Activated CD8-positive, alpha-beta memory T cell treated with anti-CD3 and anti-CD28 coated beads for 48 hours (primary cell): ENCODE measurements around the gene FPR3.
A peak's percentile ranks its signal among the peaks of the same experiment; 100 is the strongest.
"Not testable (repeated sequence)": the region's sequence is repeated elsewhere in the genome, so short reads cannot be mapped to it uniquely, and the experiment has no call there.

Experiments used
- DNase-seq, 3 experiments: peaks; one replicate each; pipeline ENCODE4 v3.0.0-alpha.2; 2020; ENCODE audit warnings: low read depth in 2 of 3, low spot score in 2 of 3

Gene FPR3, protein sequence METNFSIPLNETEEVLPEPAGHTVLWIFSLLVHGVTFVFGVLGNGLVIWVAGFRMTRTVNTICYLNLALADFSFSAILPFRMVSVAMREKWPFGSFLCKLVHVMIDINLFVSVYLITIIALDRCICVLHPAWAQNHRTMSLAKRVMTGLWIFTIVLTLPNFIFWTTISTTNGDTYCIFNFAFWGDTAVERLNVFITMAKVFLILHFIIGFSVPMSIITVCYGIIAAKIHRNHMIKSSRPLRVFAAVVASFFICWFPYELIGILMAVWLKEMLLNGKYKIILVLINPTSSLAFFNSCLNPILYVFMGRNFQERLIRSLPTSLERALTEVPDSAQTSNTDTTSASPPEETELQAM

DNA sequence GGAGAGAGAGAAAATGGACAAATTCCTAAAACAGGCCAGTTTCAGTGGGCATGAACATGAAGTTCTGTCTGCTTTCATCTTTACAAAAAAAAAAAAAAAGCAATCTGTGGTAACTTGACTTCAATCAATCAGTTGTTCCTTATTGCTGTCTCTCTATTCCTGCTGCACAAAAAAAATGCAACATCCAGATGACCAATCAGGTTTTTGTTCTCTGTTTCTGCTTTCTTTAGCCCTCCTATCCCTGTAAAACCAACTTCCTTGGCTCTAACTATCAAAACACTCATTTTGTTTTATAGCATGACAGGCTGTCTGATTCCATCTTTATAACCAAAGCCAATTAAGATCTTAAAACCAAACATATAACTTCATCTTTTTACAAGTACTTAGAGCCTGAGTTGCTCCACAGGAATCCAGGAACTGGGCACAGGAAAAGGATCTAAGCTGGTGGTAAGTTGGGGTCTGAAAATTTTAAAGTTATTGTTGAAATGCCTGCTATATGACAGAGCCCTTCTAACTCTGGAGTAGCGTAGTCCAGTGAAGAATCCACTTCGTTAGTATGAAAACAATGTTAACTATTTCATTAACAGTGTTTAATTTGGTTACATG lies at the start of gene FPR3:
TSS of gene FPR3 (plus strand) at position 273 of the 606 bp plus-strand sequence. CDS start 28,592 bp downstream, outside the sequence.
- DNase-seq = no peak

GRCh38 chr19:51746731-51747130 lies 48.2 kb upstream of the FPR3 start:
- DNase-seq = no peak

DNA sequence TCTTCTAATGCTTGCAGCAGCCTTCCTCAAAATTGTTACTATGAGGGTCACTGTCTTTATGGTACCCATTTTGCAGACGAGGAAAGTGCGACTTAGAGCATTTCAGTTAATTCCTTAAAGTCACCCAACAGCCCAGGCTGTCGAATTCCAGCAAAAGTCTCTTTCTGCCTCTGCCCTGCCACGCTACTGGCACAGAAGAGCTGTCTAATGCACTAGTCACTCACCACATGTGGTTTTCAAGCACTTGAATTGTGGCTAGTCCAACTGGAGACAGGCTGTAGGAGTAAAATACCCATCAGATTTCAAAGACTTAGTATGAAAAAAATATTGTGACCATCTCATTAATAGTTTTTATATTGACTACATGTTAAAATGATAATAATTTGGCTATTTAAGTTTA lies 45.0 kb upstream of the FPR3 start:
- no peak for DNase-seq

DNA sequence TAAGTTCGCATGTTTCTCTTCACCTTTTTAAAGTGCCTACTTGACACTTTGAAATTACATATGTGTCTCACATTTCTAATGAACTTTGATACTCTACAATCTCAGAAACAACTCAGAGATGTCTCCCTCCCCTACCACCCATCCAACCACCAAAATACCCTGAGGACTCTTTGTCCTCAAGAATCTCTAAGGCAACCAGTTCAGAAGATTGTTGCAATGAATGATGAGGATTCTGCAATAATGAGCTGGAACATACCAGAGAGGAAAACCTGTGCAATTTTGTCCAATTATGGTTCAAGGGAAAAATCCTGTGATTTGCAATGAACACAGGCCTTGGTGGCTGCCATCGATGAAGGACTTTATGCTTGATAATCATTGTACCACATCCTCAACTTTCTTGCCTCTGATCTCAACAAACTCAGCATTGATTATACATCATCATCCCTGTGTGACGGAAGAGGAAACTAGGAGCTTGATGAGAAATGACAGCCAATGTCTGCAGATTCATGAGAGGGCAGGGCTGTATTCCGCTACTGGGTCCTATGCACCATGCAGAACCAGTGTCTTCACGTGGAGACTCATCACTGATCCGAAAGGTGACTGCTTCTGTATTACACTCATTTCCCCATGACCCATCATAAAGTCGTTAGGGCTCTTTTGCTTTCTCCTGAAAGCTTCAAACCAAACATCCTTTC lies 44.4 kb upstream of the FPR3 start:
- DNase-seq = no peak

GRCh38 chr19:51751655-51752054 lies 43.3 kb upstream of the FPR3 start, which contains the start of gene FPR1:
Gene FPR1, minus strand, starts transcription at chr19:51751878. Its CDS starts 4,884 bp downstream, at chr19:51746994.
- no peak for DNase-seq

DNA sequence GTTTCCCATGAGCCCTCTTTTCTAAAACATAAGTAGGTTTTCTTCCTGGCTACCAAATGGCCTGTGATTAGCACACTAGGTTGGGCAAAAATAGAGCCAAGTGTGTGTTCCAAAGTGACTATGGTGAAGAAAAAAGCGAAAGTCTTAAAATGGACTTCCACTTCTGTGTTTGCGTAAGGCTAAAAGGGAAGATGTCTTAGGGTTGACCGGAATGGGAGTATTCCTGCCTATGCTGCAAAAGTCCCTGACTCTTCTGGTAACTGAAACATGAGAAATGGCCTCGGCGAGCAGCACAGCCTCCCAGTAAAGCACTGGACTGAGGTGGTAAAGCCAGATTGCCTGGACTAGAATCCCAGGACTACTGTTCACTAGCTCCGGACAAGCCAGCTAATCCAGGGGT lies 40.8 kb upstream of the FPR3 start:
- DNase-seq = no peak

GRCh38 chr19:51754770-51755169 lies 40.2 kb upstream of the FPR3 start:
- no peak for DNase-seq

- DNase-seq = no peak
Measured at GRCh38 chr19:51755571-51755970, 39.4 kb upstream of the FPR3 start.

DNA sequence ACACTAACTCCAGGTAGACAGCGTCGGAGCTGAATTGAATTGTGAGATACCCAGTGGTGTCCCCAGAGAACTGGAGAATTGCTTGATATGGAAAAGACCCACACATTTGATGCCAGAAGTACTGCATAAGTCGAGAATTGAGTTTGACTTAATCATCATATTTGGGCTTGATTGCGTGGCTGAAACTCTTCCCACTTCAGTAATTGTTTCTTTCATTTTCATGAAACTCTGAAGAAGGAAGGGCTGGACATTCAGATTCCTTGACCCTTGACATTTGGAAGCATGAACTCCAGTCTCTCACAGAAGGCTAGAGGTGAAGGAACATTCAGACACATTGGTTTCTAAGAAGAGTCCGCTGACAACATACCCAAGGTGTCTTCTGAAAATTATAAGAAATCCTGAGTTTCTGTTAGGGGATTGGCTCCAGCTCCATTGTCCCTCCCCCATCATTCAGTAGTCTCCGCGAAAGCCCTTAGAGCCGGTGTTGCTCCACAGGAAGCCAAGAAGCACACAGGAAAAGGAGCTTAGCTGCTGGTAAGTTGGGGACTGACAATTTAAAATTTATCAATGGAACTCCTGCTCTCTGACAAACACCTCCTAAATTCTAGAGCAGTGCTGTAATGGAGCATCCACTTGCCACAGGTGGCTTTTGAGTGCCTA lies 34.1 kb upstream of the FPR3 start, which contains the start of gene FPR2:
TSS of gene FPR2 (plus strand) at position 484 of the 660 bp plus-strand sequence. CDS start 7,479 bp downstream, outside the sequence.
- no peak for DNase-seq

GRCh38 chr19:51761696-51762095 lies 33.3 kb upstream of the FPR3 start:
- no peak for DNase-seq

GRCh38 chr19:51765086-51765485 lies 29.9 kb upstream of the FPR3 start:
- no peak for DNase-seq

- no peak for DNase-seq
Measured at GRCh38 chr19:51766461-51766860, 28.5 kb upstream of the FPR3 start.

- DNase-seq = no peak
Measured at GRCh38 chr19:51771376-51772130, 23.4 kb upstream of the FPR3 start.

- DNase-seq = no peak
Measured at GRCh38 chr19:51772977-51773376, 22.0 kb upstream of the FPR3 start.

- not testable (repeated sequence) for DNase-seq
Measured at GRCh38 chr19:51776561-51776960, 18.4 kb upstream of the FPR3 start.

GRCh38 chr19:51777570-51778462 lies 17.1 kb upstream of the FPR3 start:
- DNase-seq = peak in 1 of 3 experiments; percentile 6

- no peak for DNase-seq
Measured at GRCh38 chr19:51779181-51779580, 15.8 kb upstream of the FPR3 start.

DNA sequence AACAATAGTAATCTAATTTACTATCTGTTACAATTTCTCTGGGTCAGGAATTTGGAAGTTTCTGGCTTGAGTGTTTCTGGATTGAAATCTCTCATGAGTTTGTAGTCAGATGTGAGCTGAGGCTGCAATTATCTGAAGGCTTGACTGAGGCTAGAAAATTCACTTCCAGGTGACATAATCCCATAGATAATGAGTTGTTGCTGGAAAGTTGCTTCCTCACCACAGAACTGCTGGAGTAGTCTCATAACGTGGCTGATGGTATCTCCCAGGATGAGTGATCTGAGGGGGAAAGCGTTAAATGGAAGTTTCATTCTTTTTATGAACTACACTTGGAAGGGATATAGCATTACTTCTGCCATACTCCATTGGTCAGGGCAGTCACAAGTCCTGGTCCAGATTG lies 15.3 kb upstream of the FPR3 start:
- DNase-seq = no peak

DNA sequence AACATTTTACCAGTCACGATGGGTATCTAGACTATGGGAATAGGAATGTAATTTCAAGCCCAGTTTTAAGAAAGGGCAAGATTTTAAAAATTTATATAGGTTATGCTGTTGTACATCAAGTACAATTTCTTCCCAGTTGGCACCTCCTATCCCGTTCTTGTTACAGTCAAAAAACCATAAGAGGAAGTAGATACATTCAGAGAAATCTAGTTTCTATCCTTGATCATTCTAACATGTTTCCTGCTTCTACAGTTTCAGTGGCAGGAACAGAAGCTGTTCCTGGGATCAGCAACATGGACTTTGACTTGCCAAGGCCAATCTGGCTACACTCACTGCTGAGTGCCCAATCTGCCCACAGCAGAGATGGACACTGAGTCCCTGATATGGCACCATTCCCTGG lies 14.7 kb upstream of the FPR3 start:
- DNase-seq = no peak

GRCh38 chr19:51781999-51782398 lies 13.0 kb upstream of the FPR3 start:
- no peak for DNase-seq
